HG02588 (cell line): ENCODE results near the gene LAS1L.
"Not testable (repeated sequence)": the region's sequence is repeated elsewhere in the genome, so short reads cannot be mapped to it uniquely, and the experiment has no call there.

Experiments
- ATAC-seq: cut with Tn5 transposase; IDR thresholded peaks from one replicate; pipeline ENCODE4 v1.9.1; 2021; ENCODE audit warnings: mild to moderate bottlenecking, moderate library complexity; ENCODE audit not compliant: unreplicated experiment

Gene LAS1L

GRCh38 chrX:65534450-65535292 lies at the start of gene LAS1L:
Gene LAS1L, minus strand, starts transcription at chrX:65534787. Its CDS starts 72 bp downstream, at chrX:65534715.
- ATAC-seq = peak; percentile 100

DNA sequence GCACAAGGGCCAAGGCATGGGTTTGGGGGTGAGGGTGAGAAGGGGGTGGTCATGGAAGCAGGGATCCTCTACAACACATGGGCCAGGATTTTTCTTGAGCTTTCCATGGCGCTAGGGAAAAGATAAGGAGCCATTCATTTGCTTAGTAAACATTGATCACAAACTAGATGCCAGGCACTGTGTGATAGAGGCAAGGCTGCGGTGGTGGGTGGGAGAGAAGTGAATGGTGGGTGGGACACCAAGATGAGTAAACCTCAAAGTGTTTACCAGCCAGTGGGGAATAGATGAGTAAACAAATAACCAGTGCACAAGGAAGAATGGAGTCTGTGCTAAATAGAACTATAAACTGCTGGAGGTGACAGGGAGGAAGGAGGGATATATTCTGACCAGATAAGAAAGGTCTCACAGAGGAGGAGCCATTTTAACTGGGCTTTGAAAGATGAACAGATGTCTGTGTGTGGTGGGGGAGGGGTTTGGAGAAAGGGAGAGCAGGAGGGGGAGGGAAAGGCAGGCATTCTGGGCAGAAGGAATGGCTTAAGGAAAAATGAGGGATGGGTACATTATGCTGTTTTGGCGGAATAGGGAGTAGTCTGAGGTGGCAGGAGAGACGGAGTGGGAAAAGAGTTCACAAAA lies 48.0 kb upstream of the LAS1L start:
- ATAC-seq = no peak

DNA sequence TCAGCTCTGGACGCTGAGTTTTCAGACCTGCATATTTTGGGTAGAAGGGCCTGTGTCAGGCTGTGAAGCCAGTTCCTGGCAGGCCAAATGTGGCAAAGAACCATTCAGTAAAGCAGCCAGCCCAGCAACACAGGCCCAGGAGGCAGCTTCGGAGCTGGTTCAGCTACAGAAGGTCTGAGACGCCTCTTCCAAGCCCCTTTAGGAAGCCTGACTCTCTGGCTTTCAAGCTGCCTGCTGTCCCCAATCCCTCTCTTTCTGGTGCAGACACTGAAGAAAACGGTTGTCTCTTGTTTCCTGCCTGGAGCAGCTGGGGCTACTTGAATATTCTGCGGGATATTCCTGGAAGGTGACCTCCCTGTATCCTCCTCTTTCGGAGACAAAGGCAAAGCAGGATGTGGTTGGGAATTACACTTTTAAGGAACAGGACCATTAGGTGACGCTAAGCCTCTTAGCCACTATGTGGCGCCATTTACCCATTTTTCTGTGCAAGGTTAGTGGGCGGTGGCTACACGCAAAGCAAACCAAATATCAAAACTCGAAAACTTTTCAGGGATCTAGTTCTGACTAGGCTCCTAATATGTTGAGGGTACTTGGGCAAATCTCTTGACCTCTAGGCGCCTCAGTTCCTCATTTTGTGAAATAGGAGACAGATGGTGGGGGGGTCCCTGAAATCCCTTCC lies 47.2 kb upstream of the LAS1L start:
- peak; percentile 82 for ATAC-seq

- ATAC-seq = no peak
Observed at GRCh38 chrX:65578346-65578745, 43.8 kb upstream of the LAS1L start.

GRCh38 chrX:65576160-65576559 lies 41.6 kb upstream of the LAS1L start:
- ATAC-seq = peak; percentile 63

DNA sequence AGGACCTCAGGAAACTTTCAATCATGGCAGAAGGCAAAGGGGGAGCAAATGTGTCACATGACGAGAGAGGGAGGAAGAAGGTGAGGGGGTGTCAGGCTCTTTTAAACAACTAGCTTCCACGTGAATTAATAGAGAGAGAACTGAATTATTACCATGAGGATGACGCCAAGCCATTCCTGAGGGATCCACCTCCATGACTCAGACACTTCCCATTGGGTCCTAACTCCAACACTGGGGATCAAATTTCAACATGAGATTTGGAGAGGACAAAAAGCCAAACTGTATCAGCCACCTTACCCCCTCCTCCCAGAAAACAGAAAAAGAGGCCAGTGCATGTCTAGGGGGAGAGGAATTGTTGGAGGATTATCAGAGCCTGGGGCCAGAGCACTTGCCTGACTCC lies 40.4 kb upstream of the LAS1L start:
- ATAC-seq = no peak

GRCh38 chrX:65574356-65574755 lies 39.8 kb upstream of the LAS1L start:
- no peak for ATAC-seq

DNA sequence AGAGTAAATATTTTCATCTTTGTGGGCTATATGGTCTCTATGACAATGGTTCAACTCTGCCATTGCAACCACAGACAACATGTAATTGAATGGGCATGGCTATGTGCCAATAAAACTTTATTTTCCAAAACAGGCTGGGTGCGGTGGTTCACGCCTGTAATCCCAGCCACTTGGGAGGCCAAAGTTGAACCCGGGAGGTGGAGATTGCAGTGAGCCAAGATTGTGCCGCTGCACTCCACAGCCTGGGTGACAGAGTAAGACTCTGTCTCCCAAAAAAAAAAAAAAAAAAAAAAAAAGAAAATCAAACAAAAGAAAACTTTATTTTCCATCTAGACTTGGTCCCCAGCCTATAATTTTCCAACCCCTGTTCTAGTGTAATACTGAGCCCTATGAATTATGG lies 38.4 kb upstream of the LAS1L start:
- no peak for ATAC-seq

DNA sequence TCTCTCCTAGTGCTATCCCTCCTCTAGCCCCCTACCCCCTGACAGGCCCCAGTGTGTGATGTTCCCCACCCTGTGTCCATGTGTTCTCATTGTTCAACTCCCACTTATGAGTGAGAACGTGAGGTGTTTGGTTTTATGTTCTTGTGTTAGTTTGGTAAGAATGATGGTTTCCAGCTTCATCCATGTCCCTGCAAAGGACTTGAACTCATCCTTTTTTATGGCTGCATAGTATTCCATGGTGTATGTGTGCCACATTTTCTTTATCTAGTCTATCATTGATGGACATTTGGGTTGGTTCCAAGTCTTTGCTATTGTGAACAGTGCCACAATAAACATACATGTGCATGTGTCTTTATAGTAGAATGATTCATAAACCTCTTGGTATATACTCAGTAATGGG lies 28.3 kb upstream of the LAS1L start:
- ATAC-seq = not testable (repeated sequence)

GRCh38 chrX:65551489-65552339 lies 17.1 kb upstream of the LAS1L start:
- ATAC-seq = no peak

GRCh38 chrX:65551086-65551485 lies 16.5 kb upstream of the LAS1L start:
- no peak for ATAC-seq

DNA sequence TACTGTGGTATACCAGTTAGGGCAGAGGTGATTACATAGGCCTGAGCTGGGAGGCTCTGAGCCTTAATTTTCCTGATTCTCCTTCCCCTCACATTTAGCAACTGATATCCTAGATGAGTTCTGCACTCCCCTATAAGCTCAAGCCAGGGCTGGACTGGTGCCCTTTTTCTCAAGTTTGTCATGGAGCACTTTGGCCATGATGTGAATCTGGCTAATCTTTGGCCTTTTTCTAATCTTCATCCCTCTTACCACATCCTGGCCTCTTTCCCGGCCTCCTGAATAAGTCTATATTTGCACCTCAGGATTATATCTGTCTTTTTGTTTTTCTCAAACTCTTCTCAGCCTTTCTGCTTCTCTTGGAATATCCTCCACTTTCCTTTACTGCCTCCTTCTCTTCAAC lies 10.9 kb upstream of the LAS1L start:
- no peak for ATAC-seq

- no peak for ATAC-seq
Observed at GRCh38 chrX:65537229-65537628, 2.6 kb upstream of the LAS1L start.

DNA sequence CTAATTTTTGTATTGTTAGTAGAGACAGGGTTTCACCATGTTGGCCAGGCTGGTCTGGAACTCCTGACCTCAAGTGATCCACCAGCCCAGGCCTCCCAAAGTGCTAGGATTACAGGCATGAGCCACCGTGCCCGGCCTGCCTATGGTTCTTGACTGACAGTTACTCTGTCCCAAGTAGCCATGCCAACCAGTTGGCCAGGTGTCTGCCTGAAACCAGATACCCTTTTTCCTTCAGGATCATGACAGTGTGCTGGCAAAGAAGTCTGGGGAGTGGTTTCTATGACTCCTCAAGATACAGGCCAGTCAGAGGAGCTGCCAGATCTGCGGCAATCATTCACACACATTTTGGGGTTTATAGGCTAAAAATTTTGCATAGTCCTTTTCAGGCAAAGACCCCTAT lies 1.7 kb upstream of the LAS1L start:
- no peak for ATAC-seq

DNA sequence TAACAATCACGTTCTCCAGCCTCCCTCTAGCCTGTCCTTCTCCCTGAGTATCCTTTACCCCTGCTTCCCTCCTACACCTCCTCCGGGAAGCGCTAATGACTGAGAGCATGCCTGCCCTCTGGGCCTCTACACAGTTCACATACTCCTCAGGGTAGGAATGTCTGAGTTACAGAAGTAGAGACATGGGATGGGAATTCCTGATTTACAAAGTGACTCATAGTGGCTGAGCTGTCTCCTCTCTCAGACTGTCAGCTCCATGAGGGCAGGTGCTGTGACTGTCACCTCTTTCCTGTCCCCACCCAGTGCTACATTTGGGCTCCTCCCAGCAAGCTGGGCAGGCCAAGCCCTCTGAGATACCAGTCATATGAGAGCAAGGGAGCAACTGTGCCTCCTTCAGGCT lies 2.6 kb downstream of the LAS1L start:
- no peak for ATAC-seq

GRCh38 chrX:65528705-65529340 lies 5.8 kb downstream of the LAS1L start:
- ATAC-seq = no peak

GRCh38 chrX:65528293-65528692 lies 6.3 kb downstream of the LAS1L start:
- ATAC-seq = no peak

DNA sequence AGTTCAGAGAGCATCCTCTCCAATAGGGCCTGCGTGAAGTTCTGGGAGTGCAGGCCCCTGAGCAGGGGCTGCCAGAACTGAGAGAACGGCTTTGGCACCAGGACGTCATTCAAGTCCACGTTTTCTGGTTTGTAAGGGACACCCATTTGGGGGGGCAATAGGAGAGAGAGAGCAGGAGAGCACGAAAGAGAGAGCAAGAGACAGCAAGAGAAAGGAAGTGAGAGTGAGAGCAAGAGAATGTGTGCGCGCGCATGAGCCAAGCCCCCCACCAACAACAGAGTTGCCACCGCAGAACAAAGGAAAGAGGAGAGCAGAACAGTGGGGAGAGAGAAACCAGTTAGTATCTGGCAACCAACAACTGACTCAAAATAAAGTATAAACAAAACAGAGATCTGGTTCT lies 10.4 kb downstream of the LAS1L start:
- no peak for ATAC-seq

DNA sequence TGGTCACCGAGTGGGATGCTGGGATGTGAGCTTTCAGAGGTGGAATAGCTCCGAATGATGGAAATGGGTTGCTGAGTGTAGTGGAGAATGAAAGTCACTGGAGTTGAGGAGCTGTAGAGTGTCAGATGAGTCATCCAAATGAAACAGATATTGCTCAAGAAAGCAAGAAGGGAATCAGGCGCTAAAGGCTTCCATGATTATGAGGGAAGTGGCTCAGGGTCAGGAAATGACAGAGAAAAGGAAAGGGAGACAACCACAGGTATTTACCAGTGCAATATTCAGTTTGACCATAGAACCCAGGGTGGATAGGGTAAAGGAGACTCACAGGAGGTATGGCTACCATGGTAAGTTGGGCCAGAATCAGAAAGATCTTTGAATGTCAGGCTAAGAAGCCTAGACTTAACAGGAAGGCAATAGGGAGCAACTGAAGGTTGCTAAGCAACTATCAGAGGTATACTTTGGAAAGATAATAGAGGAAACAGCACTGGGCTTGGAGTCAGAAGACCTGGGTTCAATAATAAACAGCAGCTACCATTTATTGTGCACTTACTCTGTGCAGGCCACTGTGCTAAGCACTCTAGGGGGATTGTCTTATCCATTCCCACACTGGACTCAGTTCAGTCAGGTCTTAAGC lies 11.7 kb downstream of the LAS1L start:
- no peak for ATAC-seq

GRCh38 chrX:65519530-65519929 lies 15.1 kb downstream of the LAS1L start:
- ATAC-seq = not testable (repeated sequence)
